Fibroblast of lung (primary cell): ENCODE data around the gene BTN2A1. TPM values are rescaled to one million over a fixed set of nuclear protein-coding genes. Genes with fewer than 3 reads are reported as not detected.
"Not testable (repeated sequence)": the region's sequence is repeated elsewhere in the genome, so short reads cannot be mapped to it uniquely, and the experiment has no call there.

Experiments
- DNase-seq, 2 donors: peaks; one replicate each; pipeline versions ENCODE4 v3.0.0 to v3.0.0-alpha.2; 2010; ENCODE audit warnings: low read depth in 2 of 2
- H2AFZ ChIP-seq: 2 replicates; pipeline ENCODE4 v1.5.1; 2012; ENCODE audit warnings: low read length, control low read depth, inconsistent platforms
- H3K27ac ChIP-seq: 2 replicates; pipeline ENCODE4 v1.5.1; 2011; ENCODE audit warnings: low read length, control low read depth; ENCODE audit not compliant: insufficient read depth
- H3K27me3 ChIP-seq: 2 replicates; pipeline ENCODE4 v1.5.1; 2011; ENCODE audit warnings: mild to moderate bottlenecking, low read length; ENCODE audit not compliant: control insufficient read depth, insufficient read depth
- H3K36me3 ChIP-seq: 2 replicates; pipeline ENCODE4 v1.5.1; 2011; ENCODE audit warnings: low read length; ENCODE audit not compliant: control insufficient read depth, insufficient read depth
- H3K4me1 ChIP-seq: 2 replicates; pipeline ENCODE4 v1.5.1; 2011; ENCODE audit warnings: low read length; ENCODE audit not compliant: control insufficient read depth, insufficient read depth; ENCODE audit errors: extremely low read depth
- H3K4me2 ChIP-seq: 2 replicates; pipeline ENCODE4 v1.5.1; 2011; ENCODE audit warnings: low read length, control low read depth; ENCODE audit not compliant: insufficient read depth; ENCODE audit errors: extremely low read depth
- H3K4me3 ChIP-seq, 4 experiments: fragments of 200-600 bp in 1 of 4; sonication (generic) in 1 of 4; replicated peaks in 1 of 4; 2 replicates each; pipeline ENCODE4 v1.5.1; 2011 to 2016; ENCODE audit warnings: low read length in 4 of 4, low read depth in 3 of 4, mild to moderate bottlenecking in 3 of 4, control low read depth in 2 of 4, inconsistent platforms in 1 of 4, mixed read lengths in 1 of 4; ENCODE audit not compliant: insufficient read depth in 1 of 4; ENCODE audit errors: control extremely low read depth in 1 of 4
- H3K79me2 ChIP-seq: 2 replicates; pipeline ENCODE4 v1.5.1; 2012; ENCODE audit warnings: mild to moderate bottlenecking, low read length, inconsistent platforms; ENCODE audit not compliant: control insufficient read depth, insufficient read depth
- H3K9ac ChIP-seq: 2 replicates; pipeline ENCODE4 v1.5.1; 2011; ENCODE audit warnings: mild to moderate bottlenecking, low read length, control low read depth; ENCODE audit not compliant: insufficient read depth
- H3K9me3 ChIP-seq: 2 replicates; pipeline ENCODE4 v1.5.1; 2012; ENCODE audit warnings: low read depth, low read length; ENCODE audit not compliant: control insufficient read depth, insufficient read depth
- H4K20me1 ChIP-seq: 2 replicates; pipeline ENCODE4 v1.5.1; 2011; ENCODE audit warnings: low read length; ENCODE audit not compliant: control insufficient read depth, insufficient read depth; ENCODE audit errors: extremely low read depth
- EZH2 ChIP-seq: IDR thresholded peaks from 2 replicates; pipeline ENCODE4 v1.5.1; 2012; ENCODE audit warnings: low read length, control low read depth, mild to moderate bottlenecking; ENCODE audit errors: missing control alignments
- polyA plus RNA-seq, 2 donors: library from polyadenylated mRNA; depleted of rRNA in 1 of 2; stranded (reverse) in 1 of 2; unstranded in 1 of 2; fragments of >200 nt; gene quantifications; 2 replicates each; pipeline ENCODE4 v1.2.1, GENCODE V29; 2011 to 2012; ENCODE audit warnings: missing spikeins in 1 of 2
- total RNA-seq: library from RNA; depleted of rRNA; stranded (reverse); fragments of >200 nt; gene quantifications from 2 replicates; pipeline ENCODE4 v1.2.1, GENCODE V29; 2014
- TF ChIP-seq, protein P1 (sequence below), 2 donors: IDR thresholded peaks in 1 of 2; conservative IDR thresholded peaks in 1 of 2; 1 replicate in 1 of 2; 2 replicates in 1 of 2; pipeline ENCODE4 v1.5.1; 2011 to 2012; ENCODE audit warnings: low read length in 2 of 2, control low read depth in 1 of 2, inconsistent platforms in 1 of 2, low read depth in 1 of 2, mild to moderate bottlenecking in 1 of 2

Gene BTN2A1
- total and polyA plus RNA-seq, 2 donors (not counting 1 experiment from before 2014, with no cell fraction given), result 14.9 to 26.4 TPM

DNA sequence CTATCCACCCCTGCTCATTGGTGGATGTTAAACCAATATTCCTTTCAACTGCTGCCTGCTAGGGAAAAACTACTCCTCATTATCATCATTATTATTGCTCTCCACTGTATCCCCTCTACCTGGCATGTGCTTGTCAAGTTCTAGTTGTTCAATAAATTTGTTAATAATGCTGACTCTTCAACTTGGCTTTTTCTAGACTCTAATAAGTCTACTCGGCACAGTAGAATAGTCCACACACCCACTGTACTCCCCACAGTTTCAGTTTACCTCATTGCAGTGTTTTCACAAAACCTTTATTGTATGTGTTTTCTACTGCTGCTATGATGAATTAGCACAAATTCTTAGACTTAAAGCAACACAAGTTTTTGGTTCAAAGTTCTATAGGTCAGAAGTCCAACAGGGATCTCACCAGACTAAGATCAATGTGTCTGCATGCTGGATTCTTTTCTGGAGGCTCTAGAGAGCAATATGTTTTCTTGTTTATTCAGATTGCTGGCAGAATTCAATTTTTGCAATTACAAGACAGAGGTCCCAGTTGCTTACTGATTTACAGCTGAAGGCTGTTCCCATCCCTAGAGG is 42.6 kb upstream of the BTN2A1 start:
- no peaks in the 10 kb centered on the region for H3K9me3 ChIP-seq
- H3K36me3 ChIP-seq, result peaks cover 9% of the 10 kb centered on the region
- no peak overlapping the region for H2AFZ ChIP-seq
- no peak overlapping the region for H3K4me2 ChIP-seq
- no peak overlapping the region for H3K9ac ChIP-seq
- no peaks in the 10 kb centered on the region for H3K27me3 ChIP-seq
- no peak overlapping the region for H3K27ac ChIP-seq
- TF ChIP-seq EZH2, result no peak
- TF ChIP-seq, protein P1, sequence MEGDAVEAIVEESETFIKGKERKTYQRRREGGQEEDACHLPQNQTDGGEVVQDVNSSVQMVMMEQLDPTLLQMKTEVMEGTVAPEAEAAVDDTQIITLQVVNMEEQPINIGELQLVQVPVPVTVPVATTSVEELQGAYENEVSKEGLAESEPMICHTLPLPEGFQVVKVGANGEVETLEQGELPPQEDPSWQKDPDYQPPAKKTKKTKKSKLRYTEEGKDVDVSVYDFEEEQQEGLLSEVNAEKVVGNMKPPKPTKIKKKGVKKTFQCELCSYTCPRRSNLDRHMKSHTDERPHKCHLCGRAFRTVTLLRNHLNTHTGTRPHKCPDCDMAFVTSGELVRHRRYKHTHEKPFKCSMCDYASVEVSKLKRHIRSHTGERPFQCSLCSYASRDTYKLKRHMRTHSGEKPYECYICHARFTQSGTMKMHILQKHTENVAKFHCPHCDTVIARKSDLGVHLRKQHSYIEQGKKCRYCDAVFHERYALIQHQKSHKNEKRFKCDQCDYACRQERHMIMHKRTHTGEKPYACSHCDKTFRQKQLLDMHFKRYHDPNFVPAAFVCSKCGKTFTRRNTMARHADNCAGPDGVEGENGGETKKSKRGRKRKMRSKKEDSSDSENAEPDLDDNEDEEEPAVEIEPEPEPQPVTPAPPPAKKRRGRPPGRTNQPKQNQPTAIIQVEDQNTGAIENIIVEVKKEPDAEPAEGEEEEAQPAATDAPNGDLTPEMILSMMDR (conservative IDR thresholded peaks at IDR 0.05 in 1 of 2, IDR thresholded peaks at IDR 0.05 in 1 of 2; ENCODE audit: low read depth in 1 of 2, low read length in 2 of 2), result no peak
- H3K79me2 ChIP-seq, result no peaks in the 10 kb centered on the region
- peaks cover 3% of the 10 kb centered on the region for H3K4me1 ChIP-seq
- no peak for DNase-seq
- no peaks in the 10 kb centered on the region for H4K20me1 ChIP-seq
- no peak overlapping the region for H3K4me3 ChIP-seq

DNA sequence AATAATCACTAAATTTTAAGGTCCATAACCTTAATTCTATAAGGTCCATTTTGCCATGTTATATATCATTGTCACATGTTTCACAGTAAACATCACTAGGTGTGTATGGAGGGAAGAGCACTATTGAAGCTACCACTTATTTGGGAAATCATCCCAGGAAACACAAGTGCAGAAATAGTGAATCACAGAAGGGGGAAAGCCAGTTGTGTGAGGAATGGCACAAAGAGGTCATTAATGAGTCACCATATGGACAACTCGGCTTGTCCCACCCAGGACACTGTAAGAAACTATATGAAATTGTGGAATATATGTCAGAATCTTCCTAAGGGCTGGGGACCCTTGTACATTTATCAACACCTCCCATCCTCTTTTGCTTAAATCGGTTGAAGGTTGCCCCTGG is 42.0 kb upstream of the BTN2A1 start:
- no peak overlapping the region for H2AFZ ChIP-seq
- no peaks in the 10 kb centered on the region for H3K79me2 ChIP-seq
- no peaks in the 10 kb centered on the region for H3K27me3 ChIP-seq
- TF ChIP-seq EZH2, result no peak
- TF ChIP-seq, protein P1 (conservative IDR thresholded peaks at IDR 0.05 in 1 of 2, IDR thresholded peaks at IDR 0.05 in 1 of 2; ENCODE audit: low read depth in 1 of 2, low read length in 2 of 2), result no peak
- no peak overlapping the region for H3K4me3 ChIP-seq
- no peak overlapping the region for H3K27ac ChIP-seq
- H3K9me3 ChIP-seq, result no peaks in the 10 kb centered on the region
- peaks cover 6% of the 10 kb centered on the region for H3K4me1 ChIP-seq
- no peak overlapping the region for H3K9ac ChIP-seq
- no peak for DNase-seq
- H3K36me3 ChIP-seq, result peaks cover 9% of the 10 kb centered on the region
- H4K20me1 ChIP-seq, result no peaks in the 10 kb centered on the region
- H3K4me2 ChIP-seq, result no peak overlapping the region

DNA sequence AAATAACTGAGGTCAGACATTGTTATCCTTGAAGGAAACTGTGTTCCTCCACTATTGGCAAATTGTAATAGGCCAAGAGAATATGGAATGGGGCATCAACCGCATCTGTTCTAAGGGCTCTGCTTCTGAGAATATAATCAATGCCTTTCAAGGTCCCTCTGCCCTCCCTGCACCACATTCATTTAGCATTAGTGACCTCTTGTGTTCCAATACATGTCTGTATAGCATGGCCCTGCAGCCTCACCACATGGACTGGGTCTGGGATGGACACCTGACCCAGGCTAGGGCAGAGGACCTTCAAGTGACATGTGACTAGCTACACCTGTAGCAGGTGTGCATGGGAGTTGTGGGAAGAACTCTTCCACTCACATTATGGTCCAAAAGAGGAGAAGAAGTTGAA is 41.5 kb upstream of the BTN2A1 start:
- Histone ChIP-seq H3K27ac (no peak overlapping the region), H3K27me3 (no peaks in the 10 kb centered on the region), H3K4me2 (no peak overlapping the region), H3K79me2 (no peaks in the 10 kb centered on the region), H2AFZ (no peak overlapping the region), H3K9ac (no peak overlapping the region), H4K20me1 (no peaks in the 10 kb centered on the region), H3K4me1 (peaks cover 7% of the 10 kb centered on the region), H3K9me3 (no peaks in the 10 kb centered on the region), H3K4me3 (no peak overlapping the region), H3K36me3 (peaks cover 9% of the 10 kb centered on the region)
- TF ChIP-seq, protein P1 (conservative IDR thresholded peaks at IDR 0.05 in 1 of 2, IDR thresholded peaks at IDR 0.05 in 1 of 2; ENCODE audit: low read depth in 1 of 2, low read length in 2 of 2), result no peak
- no peak for TF ChIP-seq EZH2
- no peak for DNase-seq

DNA sequence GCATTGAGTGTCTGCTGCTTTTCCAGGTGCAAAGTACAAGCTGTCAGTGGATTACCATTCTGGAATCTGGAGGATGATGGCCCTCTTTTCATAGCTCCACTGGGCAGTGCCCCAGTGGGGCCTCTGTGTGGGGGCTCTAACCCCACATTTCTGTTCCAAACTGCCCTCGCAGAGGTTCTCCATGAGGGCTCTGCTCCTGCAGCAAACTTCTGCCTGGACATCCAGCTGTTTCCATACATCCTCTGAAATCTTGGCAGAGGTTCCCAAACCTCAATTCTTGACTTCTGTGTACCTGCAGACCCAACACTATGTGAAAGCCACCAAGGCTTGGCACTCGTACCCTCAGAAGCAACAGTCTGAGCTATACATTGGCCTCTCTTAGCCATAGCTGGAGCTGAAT is 39.7 kb upstream of the BTN2A1 start:
- H3K4me3 ChIP-seq, H3K4me1 ChIP-seq, H3K27me3 ChIP-seq, H3K27ac ChIP-seq, H2AFZ ChIP-seq, H3K36me3 ChIP-seq, H3K9me3 ChIP-seq, DNase-seq, H3K9ac ChIP-seq, H4K20me1 ChIP-seq, H3K79me2 ChIP-seq, H3K4me2 ChIP-seq: not testable (repeated sequence)

DNA sequence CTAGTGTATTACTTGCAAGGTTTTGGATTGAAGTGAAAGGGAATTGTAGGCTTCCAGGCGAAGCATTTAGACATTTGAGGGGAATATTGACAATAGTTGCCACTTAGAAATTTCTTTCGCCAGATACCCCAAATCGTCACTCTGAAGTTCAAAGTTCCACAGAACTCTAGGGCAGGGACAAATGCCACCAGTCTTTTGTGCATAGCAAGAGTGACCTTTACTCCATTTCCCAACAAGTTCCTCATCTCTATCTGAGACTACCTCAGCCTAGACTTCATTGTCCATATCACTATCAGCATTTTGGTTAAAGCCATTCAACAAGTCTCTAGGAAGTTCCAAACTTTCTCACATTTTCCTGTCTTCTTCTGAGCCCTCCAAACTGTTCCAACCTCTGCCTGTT is 39.0 kb upstream of the BTN2A1 start:
- not testable (repeated sequence) for H3K9me3 ChIP-seq, H3K36me3 ChIP-seq, H3K79me2 ChIP-seq, H3K4me1 ChIP-seq, H3K27me3 ChIP-seq, DNase-seq, H2AFZ ChIP-seq, H3K4me3 ChIP-seq, H4K20me1 ChIP-seq, H3K9ac ChIP-seq, H3K27ac ChIP-seq, H3K4me2 ChIP-seq
